Stimulated activated CD8-positive, alpha-beta memory T cell treated with anti-CD3 and anti-CD28 coated beads, Interleukin-4, amount 100 ng/mL, for 24 hours (primary cell): Measurements from ENCODE around the gene IMMP2L.
A peak's percentile ranks its signal among the peaks of the same experiment; 100 is the strongest.
"Not testable (repeated sequence)": the region's sequence is repeated elsewhere in the genome, so short reads cannot be mapped to it uniquely, and the experiment has no call there.

Experiments used
- DNase-seq: peaks from one replicate; pipeline ENCODE4 v3.0.0-alpha.2; 2020; ENCODE audit warnings: low read depth

Gene IMMP2L

DNA sequence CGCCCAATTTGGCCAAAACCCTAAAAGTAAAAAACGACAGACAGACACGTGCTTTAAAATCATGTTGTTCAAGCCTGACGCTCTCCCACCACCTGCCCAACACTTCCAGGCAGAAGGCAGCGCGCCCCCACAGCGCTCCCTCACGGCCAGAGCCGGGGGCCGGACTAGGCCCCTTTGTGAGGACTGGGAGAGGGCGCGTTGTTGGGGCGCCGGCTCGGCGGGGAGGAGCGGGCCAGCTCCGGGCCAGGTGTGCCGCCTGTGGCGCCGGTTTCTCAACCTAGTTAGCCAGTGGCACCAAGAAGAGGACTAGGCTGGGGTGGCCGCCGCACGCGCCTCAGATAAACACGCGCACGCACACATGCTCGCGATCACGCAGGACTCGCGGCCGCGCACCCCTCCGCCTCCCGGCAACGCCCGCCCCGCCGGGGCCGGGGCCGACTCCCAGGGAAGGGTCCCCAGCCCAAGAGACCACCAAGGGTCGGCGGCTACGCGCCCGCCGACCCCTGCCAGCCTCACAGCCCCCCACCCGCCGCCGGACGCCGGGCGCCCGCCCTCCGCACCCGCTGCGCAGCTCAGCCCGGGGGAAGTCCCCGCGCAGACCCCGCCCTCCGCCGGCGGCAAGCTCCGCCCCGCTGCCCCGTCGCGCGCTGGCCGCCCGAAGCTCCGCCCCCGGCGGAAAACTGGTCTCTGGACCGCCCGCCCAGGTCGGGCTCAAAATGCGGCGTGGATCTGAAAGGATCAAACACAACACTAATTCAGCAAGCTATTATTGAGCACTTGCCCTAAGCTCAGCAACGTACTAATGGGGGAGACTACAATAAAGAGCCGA, at the start of gene IMMP2L:
IMMP2L (minus strand) TSS at position 589 of the 829 bp plus-strand sequence.
- DNase-seq, result peak; percentile 88

DNA sequence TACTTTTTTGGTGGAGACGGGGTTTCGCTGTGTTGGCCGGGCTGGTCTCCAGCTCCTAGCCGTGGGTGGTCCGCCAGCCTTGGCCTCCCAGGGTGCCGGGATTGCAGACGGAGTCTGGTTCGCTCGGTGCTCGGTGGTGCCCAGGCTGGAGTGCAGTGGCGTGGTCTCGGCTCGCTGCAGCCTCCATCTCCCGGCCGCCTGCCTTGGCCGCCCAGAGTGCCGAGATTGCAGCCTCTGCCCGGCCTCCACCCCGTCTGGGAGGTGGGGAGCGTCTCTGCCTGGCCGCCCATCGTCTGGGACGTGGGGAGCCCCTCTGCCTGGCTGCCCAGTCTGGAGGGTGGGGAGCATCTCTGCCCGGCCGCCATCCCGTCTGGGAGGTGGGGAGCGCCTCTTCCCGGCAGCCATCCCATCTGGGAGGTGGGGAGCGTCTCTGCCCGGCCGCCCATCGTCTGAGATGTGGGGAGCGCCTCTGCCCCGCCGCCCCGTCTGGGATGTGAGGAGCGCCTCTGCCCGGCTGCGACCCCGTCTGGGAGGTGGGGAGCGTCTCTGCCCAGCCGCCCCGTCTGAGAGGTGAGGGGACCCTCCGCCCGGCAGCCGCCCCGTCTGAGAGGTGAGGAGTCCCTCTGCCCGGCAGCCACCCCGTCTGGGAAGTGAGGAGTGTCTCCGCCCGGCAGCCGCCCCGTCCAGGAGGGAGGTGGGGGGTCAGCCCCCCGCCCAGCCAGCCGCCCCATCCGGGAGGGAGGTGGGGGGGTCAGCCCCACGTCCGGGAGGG, 47.4 kb upstream of the IMMP2L start:
- not testable (repeated sequence) for DNase-seq

DNA sequence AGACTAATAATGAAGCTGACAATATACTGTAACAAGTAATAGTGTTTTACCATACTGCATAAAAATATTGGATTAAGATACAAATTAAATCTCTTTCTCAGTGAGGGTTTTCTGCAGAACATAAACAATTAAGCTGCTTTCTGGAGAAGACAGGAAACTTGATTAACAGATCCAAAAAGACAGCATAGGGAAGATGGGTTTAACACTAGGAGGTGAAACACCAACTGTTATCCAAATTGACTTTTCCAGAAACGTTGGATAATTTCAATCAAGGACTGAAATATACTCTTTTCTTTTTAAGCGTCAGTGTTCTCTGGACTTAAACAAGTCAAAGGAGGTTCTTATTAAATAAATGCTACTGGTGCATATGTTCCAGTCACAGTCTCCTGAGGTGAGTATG, 45.3 kb upstream of the IMMP2L start:
- DNase-seq, result no peak

DNA sequence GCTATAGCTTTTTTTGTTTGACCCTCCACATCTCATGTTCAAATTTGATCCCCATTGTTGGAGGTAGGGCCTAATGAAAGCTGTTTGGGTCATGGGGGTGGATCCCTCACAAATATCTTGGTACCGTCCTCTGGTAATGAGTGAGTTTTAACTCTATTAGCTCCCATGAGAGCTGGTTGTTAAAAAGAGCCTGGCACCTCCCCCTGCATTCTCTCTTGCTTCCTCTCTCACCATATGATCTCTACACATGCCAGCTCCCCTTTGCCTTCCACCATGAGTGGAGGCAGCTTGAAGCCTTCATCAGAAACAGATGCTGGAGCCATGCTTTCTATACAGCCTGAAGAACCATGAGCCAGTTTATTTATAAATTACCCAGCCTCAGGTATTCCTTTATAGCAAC, 43.0 kb upstream of the IMMP2L start:
- no peak for DNase-seq

DNA sequence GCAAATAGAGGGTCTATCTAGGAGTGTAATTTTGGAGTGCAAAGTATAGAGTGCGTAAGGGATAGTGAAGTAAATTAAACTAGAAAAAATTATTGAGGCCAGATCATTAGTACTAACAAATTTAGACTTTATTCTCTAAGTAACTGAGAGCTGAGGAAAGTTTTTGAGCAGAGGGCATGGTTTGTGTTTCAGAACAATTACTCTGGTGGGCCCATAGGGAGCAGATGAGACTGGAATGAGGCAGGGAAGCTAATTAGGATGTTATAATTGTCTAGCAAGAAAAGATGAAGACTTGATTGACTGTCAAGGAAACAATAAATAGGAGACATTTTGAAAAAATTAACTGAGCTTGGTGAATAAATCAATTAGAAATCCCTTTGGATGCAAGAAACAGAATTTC, 37.8 kb upstream of the IMMP2L start:
- no peak for DNase-seq

DNA sequence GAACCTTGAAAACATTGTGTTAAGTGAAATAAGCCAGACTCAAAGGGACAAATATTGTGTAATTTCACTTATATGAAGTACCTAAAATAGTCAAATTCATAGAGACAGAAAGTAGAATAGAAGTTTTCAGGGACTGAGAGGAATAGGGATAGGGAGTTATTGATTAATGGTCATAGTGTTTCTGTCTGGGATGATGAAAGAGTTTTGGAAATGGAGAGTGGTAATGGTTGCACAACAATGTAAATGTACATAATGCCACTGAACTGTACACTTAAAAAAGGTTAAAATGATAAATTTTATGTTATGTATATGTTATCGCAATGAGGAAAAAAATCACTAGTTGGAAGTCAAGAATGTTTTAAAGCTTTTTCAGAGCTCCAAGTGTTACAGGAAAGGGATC, 33.5 kb upstream of the IMMP2L start:
- DNase-seq, result no peak

DNA sequence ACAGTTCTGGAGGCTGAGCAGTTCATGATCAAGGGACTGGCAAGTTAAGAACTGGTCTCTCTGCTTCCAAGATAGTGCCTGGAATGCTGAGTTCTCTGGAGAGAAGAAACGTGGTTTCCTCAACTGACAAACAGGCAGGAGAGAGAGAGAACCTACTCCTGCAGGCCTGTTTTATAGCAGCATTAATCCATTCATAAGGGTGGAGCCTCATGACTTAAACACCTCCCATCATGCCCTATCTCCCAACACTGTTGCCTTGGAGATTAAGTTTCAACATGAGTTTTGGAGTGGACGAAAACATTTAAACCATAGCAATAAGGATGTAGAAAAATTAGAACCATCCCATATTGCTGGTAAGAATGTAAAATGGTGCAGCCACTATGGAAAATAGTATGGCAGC, 32.3 kb upstream of the IMMP2L start:
- no peak for DNase-seq

DNA sequence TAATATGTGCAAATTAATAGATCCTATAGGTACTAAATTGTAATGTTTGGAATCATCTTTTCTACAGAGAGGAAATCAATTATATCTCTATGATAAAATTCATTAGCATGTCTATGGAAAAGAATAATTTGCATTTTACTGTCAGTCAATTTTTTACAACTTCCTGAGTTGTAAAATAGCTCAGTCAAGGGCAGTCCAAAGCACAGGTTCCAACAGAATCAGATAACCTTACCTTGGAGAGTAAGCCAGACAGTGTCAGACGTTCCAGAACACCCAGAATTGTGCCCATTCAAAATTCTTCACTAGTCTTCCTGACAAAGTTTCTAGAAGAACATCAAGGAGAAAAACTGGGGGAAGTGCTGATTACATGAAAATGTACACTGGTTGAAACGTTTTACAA, 31.1 kb upstream of the IMMP2L start:
- no peak for DNase-seq

DNA sequence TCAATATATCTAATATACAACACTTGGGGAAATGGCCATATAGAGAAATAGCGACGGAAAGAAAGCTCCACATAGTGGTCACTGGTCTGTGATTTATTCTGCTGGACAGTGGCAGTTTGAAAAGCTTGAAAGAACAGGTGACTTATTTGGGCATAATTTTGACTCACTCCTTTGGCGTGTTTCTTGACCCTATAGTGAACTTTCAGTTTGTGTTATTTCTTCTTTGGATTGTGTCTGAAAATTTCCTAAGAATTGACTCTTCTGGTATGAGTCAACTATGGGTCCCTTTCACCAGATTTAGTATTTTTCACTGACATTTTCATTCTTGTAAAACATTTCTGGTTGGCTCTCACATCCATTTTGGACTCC, 25.8 kb upstream of the IMMP2L start:
- DNase-seq, result no peak

DNA sequence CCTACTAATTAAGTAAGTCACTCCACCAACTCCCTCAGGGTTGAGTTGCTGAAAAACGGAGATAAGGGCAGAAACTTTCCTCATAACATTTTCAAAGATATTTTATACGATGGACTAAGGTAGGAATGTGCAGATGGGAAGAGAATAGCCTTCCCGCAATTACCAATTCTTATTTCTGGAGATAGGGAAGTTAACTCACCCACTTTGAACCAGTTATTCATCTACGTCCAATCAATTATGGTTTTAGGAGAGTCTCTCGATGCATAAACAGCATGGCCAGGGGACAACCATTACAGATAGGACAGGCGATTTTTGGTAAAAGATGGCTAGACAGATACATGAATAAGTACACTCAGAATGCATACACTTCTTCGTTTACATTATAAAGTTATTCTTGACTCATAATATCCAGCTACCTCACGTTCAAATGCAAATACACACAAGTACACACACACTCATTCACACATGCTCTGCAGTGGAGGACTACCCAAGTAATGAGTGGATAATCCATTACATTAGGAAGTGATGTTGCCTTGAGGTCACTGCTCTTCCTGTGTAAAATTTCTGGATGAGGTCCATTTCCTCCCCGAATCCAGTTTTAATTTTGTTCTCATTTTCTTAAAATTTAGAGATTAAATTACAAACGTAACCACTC, 25.2 kb upstream of the IMMP2L start:
- DNase-seq, result no peak

DNA sequence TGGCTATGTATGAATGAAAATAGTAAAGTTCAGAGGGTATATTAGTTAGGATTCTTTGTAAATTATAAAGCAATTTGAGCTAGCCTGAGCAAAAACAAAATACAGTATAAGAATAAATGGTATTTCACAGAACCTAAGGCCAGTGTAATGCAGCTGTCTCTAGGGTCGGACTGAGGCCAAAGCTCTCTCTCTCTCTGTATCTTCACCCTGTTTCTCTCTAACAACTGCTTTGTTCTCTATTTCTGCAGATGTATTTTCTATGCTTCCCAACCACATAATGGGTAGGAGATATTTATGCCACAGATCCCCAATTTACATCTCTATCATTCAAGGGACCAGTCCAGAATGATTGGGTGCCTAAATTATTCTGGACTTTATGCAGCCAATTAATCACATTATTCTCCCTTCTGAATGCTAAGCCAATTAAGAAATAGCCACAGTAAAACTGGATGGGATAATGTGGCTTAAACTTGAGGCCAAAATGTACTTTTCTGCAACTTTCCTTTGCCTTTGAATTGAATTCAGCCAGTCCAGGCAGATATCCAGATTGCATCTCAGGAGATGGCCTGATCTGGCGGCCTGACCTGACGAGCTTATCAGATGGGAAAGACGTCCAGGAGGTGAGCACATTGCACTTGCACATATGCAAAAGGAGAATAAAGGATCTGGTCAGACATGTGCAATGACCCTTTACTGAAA, 24.6 kb upstream of the IMMP2L start:
- DNase-seq, result no peak

DNA sequence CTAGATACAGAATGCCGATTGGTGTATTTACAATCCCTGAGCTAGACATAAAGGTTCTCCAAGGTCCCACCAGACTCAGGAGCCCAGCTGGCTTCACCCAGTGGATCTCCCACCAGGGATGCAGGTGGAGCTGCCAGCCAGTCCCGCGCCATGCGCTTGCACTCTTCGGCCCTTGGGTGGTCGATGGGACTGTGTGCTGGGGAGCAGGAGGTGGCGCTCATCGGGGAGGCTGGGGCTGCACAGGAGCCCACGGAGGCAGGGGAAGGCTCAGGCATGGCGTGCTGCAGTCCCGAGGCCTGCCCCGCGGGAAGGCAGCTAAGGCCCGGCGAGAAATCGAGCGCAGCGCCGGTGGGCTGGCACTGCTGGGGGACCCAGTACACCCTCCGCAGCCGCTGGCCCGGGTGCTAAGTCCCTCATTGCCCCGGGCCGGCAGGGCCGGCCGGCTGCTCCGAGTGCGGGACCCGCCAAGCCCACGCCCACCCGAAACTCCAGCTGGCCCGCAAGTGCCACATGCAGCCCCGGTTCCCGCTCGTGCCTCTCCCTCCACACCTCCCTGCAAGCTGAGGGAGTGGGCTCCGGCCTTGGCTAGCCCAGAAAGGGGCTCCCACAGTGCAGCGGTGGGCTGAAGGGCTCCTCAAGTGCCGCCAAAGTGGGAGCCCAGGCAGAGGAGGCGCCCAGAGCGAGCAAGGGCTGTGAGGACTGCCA, 19.6 kb upstream of the IMMP2L start:
- not testable (repeated sequence) for DNase-seq

DNA sequence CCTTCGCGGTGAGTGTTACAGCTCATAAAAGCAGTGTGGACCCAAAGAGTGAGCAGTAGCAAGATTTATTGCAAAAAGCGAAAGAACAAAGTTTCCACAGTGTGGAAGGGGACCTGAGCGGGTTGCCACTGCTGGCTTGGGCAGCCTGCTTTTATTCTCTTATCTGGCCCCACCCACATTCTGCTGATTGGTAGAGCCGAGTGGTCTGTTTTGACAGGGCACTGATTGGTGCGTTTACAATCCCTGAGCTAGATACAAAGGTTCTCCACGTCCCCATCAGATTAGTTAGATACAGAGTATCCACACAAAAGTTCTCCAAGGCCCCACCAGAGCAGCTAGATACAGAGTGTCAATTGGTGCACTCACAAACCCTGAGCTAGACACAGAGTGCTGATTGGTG, 18.9 kb upstream of the IMMP2L start:
- DNase-seq, result not testable (repeated sequence)

DNA sequence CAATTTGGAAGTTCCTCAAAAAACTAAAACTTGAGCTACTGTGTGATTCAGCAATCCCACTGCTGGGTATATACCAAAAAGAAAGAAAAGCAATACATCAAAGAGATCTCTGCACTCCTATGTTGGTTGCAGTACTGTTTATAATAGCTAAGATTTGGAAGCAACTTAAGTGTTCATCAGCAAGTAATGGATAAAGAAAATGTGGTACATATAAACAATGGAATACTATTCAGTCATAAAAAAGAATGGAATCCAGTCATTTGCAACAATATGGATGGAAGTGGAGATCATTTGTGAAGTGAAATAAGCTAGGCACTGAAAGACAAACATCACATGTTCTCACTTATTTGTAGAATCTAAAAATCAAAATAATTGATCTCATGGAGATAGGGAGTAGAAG, 16.5 kb upstream of the IMMP2L start:
- DNase-seq, result no peak

DNA sequence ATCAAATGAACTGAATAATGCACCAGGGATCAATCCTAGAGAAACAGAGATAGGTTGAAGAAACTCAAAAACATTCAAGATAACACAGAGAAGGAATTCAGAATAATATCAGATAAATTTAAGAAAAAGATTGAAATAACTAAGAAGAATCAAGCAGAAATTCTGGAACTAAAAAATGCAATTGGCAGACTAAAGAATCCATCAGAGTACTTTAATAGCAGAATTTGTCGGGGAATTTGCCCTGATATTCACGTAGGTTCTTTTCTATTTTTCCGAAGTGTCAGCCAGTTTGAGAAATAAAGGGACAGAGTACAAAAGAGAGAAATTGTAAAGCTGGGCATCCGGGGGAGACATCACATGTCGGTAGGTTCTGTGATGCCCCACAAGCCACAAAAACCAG, 9.4 kb upstream of the IMMP2L start:
- no peak for DNase-seq

DNA sequence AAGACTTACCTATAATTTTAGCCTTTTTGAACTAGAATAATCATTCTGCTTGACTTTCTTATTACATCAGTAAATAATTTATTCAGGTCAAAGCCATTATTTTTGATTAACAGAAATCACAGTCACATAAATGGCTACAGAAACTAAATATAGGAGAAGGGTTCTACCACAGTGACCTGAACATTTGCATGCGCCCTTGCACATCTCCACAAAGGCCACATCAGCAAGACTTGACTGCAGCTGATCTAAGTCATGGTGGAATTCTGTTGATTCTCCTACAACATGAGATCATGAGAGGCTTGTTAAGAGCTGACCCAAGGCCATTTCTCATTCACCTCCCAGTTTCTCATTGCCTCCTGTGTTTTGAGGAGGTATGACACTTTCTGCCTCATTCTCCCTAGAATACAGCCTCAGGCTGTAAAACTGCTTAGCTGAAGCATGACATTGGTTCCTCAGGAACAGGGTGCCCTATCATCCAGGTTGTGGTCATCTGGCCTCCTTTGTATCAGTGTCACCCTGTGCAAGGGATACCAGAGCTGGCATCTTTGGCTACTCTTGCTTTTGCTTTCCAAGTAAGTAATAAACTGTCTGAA, 6.7 kb upstream of the IMMP2L start:
- DNase-seq, result no peak

DNA sequence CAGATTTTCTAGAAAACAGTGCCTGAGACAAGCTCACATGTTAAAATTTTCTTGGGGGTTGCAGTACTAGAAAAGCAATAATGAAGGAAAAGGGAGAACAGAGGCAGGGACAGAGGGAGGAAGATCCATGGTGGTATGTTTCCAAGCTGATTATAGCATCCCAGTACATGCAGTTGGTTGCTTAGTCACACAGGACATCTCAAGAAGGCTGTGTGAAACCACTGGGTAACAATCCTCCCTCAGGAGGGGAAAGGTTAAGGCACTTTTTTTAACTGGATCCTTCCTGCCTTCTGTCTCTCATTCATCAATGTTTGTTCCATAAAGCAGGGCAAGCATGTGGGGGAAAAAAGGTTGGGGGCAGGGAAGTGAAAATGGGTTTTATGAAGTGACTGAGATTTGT, 6.1 kb upstream of the IMMP2L start:
- DNase-seq, result no peak

DNA sequence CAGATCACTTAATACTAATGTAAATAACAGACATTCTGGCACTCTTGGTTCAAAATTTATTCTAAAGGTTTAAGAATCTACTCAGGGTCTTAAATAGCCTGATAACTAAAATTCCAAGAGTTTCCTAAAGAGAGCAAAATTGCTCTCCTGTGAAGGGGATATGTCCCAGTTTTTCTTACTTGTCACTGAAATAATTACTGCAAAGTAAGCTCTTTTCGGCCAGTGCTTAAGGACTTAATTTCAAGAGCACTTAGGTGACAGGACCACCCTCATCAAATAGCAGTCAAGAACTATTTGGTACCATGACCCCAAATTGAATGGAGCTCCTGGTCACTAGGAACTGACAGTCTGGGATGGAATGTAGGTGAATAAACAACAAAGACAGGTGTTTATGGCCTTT, 1.8 kb upstream of the IMMP2L start:
- no peak for DNase-seq

DNA sequence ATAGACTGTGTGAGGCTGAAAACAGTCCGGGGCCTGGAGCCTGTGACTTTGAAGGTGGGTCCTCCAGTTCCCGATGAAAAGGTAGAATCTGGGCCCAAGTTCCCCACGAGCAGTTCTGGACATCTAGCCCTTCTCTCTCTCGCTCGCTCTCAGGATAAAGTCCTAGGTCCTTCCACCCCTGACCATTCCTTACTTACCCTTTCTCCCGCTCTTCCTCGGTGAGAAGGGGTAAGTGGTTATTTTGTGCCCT, 713 bp downstream of the IMMP2L start:
- no peak for DNase-seq

DNA sequence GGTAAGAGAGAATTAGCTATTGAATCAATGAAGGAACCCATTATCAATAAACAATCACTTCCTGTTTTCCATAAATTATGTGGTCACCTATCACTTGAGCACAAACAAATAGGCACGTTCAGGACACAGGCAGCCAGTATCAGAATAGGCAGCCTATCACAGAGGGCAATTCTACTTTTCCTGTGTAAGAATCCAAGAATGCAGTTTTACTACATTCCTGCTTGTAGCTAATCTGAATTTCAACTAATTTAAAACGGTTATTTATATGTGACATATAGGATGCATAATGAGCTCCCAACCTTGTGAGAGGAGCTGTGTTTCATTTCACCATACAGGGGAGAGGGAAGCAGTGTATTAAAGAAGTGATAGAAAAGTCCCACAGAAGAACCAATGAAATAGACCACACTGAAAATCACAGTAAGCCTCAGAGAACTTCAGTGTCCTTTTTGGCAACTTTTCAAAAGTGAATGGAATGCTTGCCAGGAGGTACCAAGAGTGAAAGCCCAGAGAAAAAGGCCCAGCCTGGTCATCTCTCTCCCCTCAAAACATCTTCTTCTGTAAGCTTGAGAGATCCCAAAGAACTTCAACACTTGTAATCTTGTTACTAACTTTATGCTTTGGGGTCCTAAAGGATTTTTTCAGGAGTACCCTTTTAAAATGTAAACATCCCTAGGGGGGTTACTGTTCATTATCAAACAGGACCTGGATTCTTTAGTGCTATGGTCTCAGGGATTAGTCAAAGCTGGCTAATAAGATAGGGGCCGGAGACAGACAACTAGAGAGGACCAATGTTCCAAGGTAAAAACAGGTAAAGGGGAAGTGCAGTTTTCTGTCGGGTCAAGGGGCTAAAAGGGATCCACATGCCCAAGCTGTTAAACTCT, 1.3 kb downstream of the IMMP2L start:
- DNase-seq, result no peak

DNA sequence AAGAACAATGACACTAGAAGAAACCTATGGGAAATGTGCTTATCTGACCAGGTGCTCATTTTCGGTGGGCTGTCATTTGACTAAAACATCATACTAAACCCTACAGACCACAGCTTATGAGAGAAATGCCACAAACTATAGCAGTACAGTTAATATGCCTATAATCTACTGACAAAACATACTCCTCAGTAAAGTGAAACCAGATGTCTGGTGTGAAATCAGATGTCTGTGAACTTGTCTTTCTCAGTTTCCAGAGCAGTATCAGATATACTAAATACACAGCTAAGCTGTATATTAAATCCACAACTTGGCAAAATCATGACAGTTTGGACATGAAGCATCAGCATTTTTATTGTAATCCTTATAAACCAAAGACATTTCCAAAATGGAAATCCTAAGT, 3.3 kb downstream of the IMMP2L start:
- DNase-seq, result no peak
